Natural killer cell (primary cell): ENCODE results near the gene ZNF618. TPM values are rescaled to one million over a fixed set of nuclear protein-coding genes. Genes with fewer than 3 reads are reported as not detected.
A peak's percentile ranks its signal among the peaks of the same experiment; 100 is the strongest.

Source experiments
- ATAC-seq, 3 donors: fragments of 150-1000 bp in 2 of 3; fragments of 200-7000 bp in 1 of 3; cut with Tn5 transposase; 1 replicate in 1 of 3; 2 replicates in 2 of 3; pipeline ENCODE4 v1.10.0; 2021; ENCODE audit warnings: mild to moderate bottlenecking in 2 of 3, moderate library complexity in 2 of 3
- DNase-seq, 2 donors: peaks; one replicate each; pipeline versions ENCODE4 v3.0.0 to v3.0.0-alpha.2; 2013 to 2021; ENCODE audit warnings: mixed read lengths in 1 of 2
- H3K27ac ChIP-seq: one replicate; pipeline ENCODE4 v1.5.1; 2013; ENCODE audit warnings: mild to moderate bottlenecking, low read length
- H3K27me3 ChIP-seq: one replicate; pipeline ENCODE4 v1.6.1; 2013; ENCODE audit warnings: low read length; ENCODE audit not compliant: control insufficient read depth, insufficient read depth
- H3K36me3 ChIP-seq: one replicate; pipeline ENCODE4 v1.6.1; 2013; ENCODE audit warnings: low read length; ENCODE audit not compliant: control insufficient read depth, insufficient read depth
- H3K4me1 ChIP-seq: one replicate; pipeline ENCODE4 v1.6.1; 2013; ENCODE audit warnings: low read length; ENCODE audit not compliant: control insufficient read depth, insufficient read depth
- H3K4me3 ChIP-seq: one replicate; pipeline ENCODE4 v1.5.1; 2013; ENCODE audit warnings: low read length
- H3K9me3 ChIP-seq: one replicate; pipeline ENCODE4 v1.6.1; 2013; ENCODE audit warnings: low read length; ENCODE audit not compliant: control insufficient read depth, insufficient read depth
- H3K27ac Mint-ChIP-seq, 2 donors: one replicate each; pipeline ENCODE4 v1.8.0; 2022; ENCODE audit warnings: mild to moderate bottlenecking in 2 of 2, mixed read lengths in 2 of 2, moderate library complexity in 1 of 2
- H3K27me3 Mint-ChIP-seq, 2 donors: one replicate each; pipeline ENCODE4 v1.8.0; 2022; ENCODE audit warnings: low read depth in 2 of 2, mixed read lengths in 2 of 2
- H3K36me3 Mint-ChIP-seq: one replicate; pipeline ENCODE4 v1.8.0; 2022; ENCODE audit warnings: mixed read lengths
- H3K4me1 Mint-ChIP-seq, 2 donors: one replicate each; pipeline ENCODE4 v1.8.0; 2022; ENCODE audit warnings: mixed read lengths in 2 of 2
- H3K4me3 Mint-ChIP-seq: one replicate; pipeline ENCODE4 v1.8.0; 2022; ENCODE audit warnings: mild to moderate bottlenecking, moderate library complexity, mixed read lengths
- H3K9me3 Mint-ChIP-seq, 2 donors: one replicate each; pipeline ENCODE4 v1.8.0; 2022; ENCODE audit warnings: mixed read lengths in 2 of 2
- WGBS: methylation state at CpG from one replicate; pipeline ENCODE4 v1.1.7; 2013; ENCODE audit warnings: missing lambda C conversion rate; ENCODE audit not compliant: insufficient coverage; 5-methylcytosine and 5-hydroxymethylcytosine counted together
- intact Hi-C: fragments of 100-400 bp; cut with micrococcal nuclease; formaldehyde crosslinking; loops from one replicate; pipeline ENCODE4 v1.14.2; 2022
- total RNA-seq, 4 donors: library from RNA; stranded (reverse); fragments of 120-200 nt in 1 of 4; gene quantifications; one replicate each; pipeline versions ENCODE4 v1.2.3 to v1.2.4, GENCODE V29; 2013 to 2022
- TF ChIP-seq, protein P1 (sequence below): fragments of 200-600 bp; IDR thresholded peaks from one replicate; pipeline ENCODE4 v1.8.0; 2022; ENCODE audit warnings: antibody characterized with exemption

Gene ZNF618
- total RNA-seq, 3 donors from 2014 or later (not counting 1 experiment from before 2014, with no cell fraction given), result 9.2 to 10.7 (median 10.0) TPM

- no peaks in the 10 kb centered on the region for H3K9me3 Mint-ChIP-seq
- Histone ChIP-seq H3K27ac (no peak overlapping the region), H3K4me1 (peaks cover 21% of the 10 kb centered on the region), H3K9me3 (no peaks in the 10 kb centered on the region), H3K27me3 (no peaks in the 10 kb centered on the region), H3K36me3 (peaks cover 4% of the 10 kb centered on the region), H3K4me3 (no peak overlapping the region)
- no peaks in the 10 kb centered on the region for H3K36me3 Mint-ChIP-seq
- WGBS, result 32% methylated on average over 6 of the region's 6 CpGs
- H3K27ac Mint-ChIP-seq, result peak overlapping the region in 1 of 2 donors; percentile 73
- intact Hi-C loops, result no loop called here
- peaks cover 23 to 34% of the 10 kb centered on the region in 2 donors for H3K4me1 Mint-ChIP-seq
- H3K4me3 Mint-ChIP-seq, result peak overlapping the region; percentile 37
- H3K27me3 Mint-ChIP-seq, result no peaks in the 10 kb centered on the region
- TF ChIP-seq, protein P1, sequence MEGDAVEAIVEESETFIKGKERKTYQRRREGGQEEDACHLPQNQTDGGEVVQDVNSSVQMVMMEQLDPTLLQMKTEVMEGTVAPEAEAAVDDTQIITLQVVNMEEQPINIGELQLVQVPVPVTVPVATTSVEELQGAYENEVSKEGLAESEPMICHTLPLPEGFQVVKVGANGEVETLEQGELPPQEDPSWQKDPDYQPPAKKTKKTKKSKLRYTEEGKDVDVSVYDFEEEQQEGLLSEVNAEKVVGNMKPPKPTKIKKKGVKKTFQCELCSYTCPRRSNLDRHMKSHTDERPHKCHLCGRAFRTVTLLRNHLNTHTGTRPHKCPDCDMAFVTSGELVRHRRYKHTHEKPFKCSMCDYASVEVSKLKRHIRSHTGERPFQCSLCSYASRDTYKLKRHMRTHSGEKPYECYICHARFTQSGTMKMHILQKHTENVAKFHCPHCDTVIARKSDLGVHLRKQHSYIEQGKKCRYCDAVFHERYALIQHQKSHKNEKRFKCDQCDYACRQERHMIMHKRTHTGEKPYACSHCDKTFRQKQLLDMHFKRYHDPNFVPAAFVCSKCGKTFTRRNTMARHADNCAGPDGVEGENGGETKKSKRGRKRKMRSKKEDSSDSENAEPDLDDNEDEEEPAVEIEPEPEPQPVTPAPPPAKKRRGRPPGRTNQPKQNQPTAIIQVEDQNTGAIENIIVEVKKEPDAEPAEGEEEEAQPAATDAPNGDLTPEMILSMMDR, result no peak
- ATAC-seq, result peak in 1 of 3 donors; percentile 57
- DNase-seq, result no peak
These were observed 116.9 kb downstream of the ZNF618 start for GRCh38 chr9:113992994-113993393.

DNA sequence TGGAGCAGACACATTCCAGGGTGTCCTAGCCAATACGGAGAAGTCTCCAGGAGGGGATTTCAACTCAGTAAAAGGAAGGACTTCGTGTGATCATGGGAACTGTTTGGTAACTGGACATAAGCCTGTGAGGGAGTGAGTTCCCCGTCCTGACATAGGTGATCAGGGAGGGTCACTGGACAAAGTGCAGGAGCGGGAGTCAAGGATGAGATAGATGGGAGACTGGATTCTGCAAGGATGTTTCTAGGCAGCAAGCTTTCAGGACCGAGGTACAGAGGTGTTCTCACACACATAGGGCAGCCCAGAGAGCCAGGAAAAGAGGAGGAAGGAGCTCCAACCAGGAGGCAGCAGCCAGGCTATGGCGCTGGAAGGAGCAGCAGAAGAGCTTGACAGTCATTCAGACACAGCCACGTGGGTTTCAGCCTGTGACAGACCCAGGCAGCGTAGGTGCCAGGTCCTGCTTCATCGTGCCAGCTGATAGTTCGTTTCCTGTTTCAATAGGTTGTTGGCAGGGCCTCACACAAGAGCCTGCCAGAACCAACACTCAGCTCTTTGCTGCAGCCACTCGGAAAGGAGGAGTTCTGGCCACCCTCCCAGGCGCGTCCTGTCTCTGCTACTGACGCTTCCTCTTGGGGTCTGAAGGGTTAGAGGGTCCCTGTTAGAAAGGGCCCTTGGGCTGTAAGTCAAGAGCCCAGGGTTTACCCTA is 117.9 kb downstream of the ZNF618 start:
- Mint-ChIP-seq H3K27me3 (no peaks in the 10 kb centered on the region), H3K4me3 (no peak overlapping the region), H3K36me3 (no peaks in the 10 kb centered on the region), H3K9me3 (no peaks in the 10 kb centered on the region), H3K27ac (no peak overlapping the region), H3K4me1 (peaks cover 23 to 34% of the 10 kb centered on the region in 2 donors)
- 36% methylated on average over 14 of the region's 14 CpGs for WGBS
- H3K4me3 ChIP-seq, result no peak overlapping the region
- TF ChIP-seq, protein P1, result no peak
- H3K9me3 ChIP-seq, result no peaks in the 10 kb centered on the region
- ATAC-seq (peak in 1 of 3 donors; percentile 55), DNase-seq (no peak)
- H3K36me3 ChIP-seq, result peaks cover 2% of the 10 kb centered on the region
- peaks cover 21% of the 10 kb centered on the region for H3K4me1 ChIP-seq
- no peaks in the 10 kb centered on the region for H3K27me3 ChIP-seq
- intact Hi-C loops, result no loop called here
- no peak overlapping the region for H3K27ac ChIP-seq

DNA sequence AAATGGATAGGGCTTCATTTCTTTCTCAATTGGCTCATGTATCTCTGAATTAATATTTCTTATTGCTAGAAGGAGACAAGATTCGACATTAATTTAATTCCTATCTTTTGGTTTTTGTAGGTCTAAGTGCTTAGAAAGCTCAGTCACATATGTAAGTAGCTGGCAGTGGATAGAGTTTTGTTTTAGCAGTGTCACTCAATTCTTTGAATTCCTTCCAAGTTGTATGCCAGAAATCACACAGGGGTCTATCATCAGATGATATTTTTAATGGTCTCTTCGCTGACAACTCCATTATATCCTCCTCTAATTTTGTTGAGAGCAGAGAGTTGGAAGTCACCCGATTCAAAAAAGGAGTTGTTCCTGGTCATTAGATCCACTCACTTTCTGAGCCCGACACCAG is 119.3 kb downstream of the ZNF618 start:
- no peaks in the 10 kb centered on the region for H3K9me3 Mint-ChIP-seq
- intact Hi-C loops, result no loop called here
- no peaks in the 10 kb centered on the region for H3K36me3 ChIP-seq
- ATAC-seq (no peak), DNase-seq (no peak)
- H3K27me3 ChIP-seq, result no peaks in the 10 kb centered on the region
- no peak overlapping the region for H3K4me3 Mint-ChIP-seq
- no peak overlapping the region for H3K27ac ChIP-seq
- H3K9me3 ChIP-seq, result no peaks in the 10 kb centered on the region
- H3K4me1 ChIP-seq, result peaks cover 21% of the 10 kb centered on the region
- TF ChIP-seq, protein P1, result no peak
- H3K36me3 Mint-ChIP-seq, result no peaks in the 10 kb centered on the region
- no peaks in the 10 kb centered on the region for H3K27me3 Mint-ChIP-seq
- peaks cover 23 to 34% of the 10 kb centered on the region in 2 donors for H3K4me1 Mint-ChIP-seq
- 71% methylated on average over 4 of the region's 4 CpGs for WGBS
- H3K4me3 ChIP-seq, result no peak overlapping the region
- no peak overlapping the region for H3K27ac Mint-ChIP-seq

DNA sequence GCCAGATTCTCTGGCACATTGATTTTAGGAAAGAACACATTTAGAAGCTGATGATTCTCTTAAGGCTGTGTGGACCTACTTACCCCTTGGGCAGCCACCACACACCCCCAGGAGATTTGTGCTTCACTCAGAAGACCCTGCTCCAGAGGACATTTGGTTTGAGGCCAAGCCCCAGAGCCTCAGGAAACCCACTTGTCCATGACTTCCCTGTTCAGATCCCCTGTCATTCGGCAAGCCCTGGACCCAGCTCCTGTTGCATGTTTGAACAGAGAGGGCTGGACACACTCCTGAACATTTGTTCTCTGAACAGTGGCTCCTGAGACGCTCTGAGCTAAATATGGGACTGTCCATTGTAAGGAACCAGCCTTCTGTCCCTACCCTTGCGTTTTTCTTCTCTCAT is 119.9 kb downstream of the ZNF618 start:
- Histone ChIP-seq H3K9me3 (no peaks in the 10 kb centered on the region), H3K27me3 (no peaks in the 10 kb centered on the region), H3K4me1 (peaks cover 21% of the 10 kb centered on the region), H3K36me3 (no peaks in the 10 kb centered on the region), H3K27ac (no peak overlapping the region), H3K4me3 (no peak overlapping the region)
- Mint-ChIP-seq H3K9me3 (no peaks in the 10 kb centered on the region), H3K4me1 (peaks cover 23 to 34% of the 10 kb centered on the region in 2 donors), H3K4me3 (no peak overlapping the region), H3K27ac (no peak overlapping the region), H3K36me3 (no peaks in the 10 kb centered on the region), H3K27me3 (no peaks in the 10 kb centered on the region)
- DNase-seq, result no peak
- 61% methylated on average over 2 of the region's 3 CpGs for WGBS
- ATAC-seq, result no peak
- TF ChIP-seq, protein P1, result no peak
- intact Hi-C loops, result no loop called here
